Suprapubic skin (tissue), 4 donors: ENCODE data around the gene LEMD3. TPM values are rescaled to one million over a fixed set of nuclear protein-coding genes. Genes with fewer than 3 reads are reported as not detected.

Source experiments
- DNase-seq, 2 donors: peaks; one replicate each; pipeline ENCODE4 v3.0.0-alpha.2; 2019; ENCODE audit warnings: low spot score in 2 of 2
- H3K27ac ChIP-seq: fragments of 200-600 bp; sonication (generic); one replicate; pipeline ENCODE4 v1.5.1; 2019
- H3K27me3 ChIP-seq: fragments of 200-600 bp; sonication (generic); one replicate; pipeline ENCODE4 v1.5.1; 2019
- H3K36me3 ChIP-seq: fragments of 200-600 bp; sonication (generic); one replicate; pipeline ENCODE4 v1.5.1; 2019
- H3K4me1 ChIP-seq: fragments of 200-600 bp; sonication (generic); one replicate; pipeline ENCODE4 v1.5.1; 2019
- H3K4me3 ChIP-seq: fragments of 200-600 bp; sonication (generic); one replicate; pipeline ENCODE4 v1.5.1; 2019; ENCODE audit warnings: mild to moderate bottlenecking
- H3K9me3 ChIP-seq: fragments of 200-600 bp; sonication (generic); one replicate; pipeline ENCODE4 v1.5.1; 2019
- EP300 ChIP-seq: sonication (generic); formaldehyde crosslinking; IDR thresholded peaks from one replicate; pipeline ENCODE4 v1.6.1; 2017; ENCODE audit warnings: antibody characterized with exemption
- POLR2A ChIP-seq, 2 donors: fragments of 450-650 bp; IDR thresholded peaks; one replicate each; pipeline ENCODE4 v1.6.1; 2017; ENCODE audit warnings: antibody characterized with exemption in 2 of 2, mild to moderate bottlenecking in 2 of 2, moderate library complexity in 2 of 2
- POLR2AphosphoS5 ChIP-seq, 3 donors: sonication (generic); formaldehyde crosslinking; IDR thresholded peaks; one replicate each; pipeline ENCODE4 v1.6.1; 2017; ENCODE audit warnings: antibody characterized with exemption in 3 of 3
- WGBS: methylation state at CpG from one replicate; pipeline ENCODE4 v1.1.5; 2018; 5-methylcytosine and 5-hydroxymethylcytosine counted together
- total RNA-seq, 4 donors: library from RNA; depleted of rRNA; stranded (reverse); fragments of >200 nt; gene quantifications; one replicate each; pipeline ENCODE4 v1.1.0, GENCODE V29; 2016
- TF ChIP-seq, protein P1 (sequence below), 2 donors: fragments of 200-600 bp in 1 of 2; fragments of 450-650 bp in 1 of 2; sonication (generic) in 1 of 2; IDR thresholded peaks; one replicate each; pipeline ENCODE4 v1.5.1; 2016 to 2019; ENCODE audit warnings: antibody characterized with exemption in 2 of 2, mild to moderate bottlenecking in 1 of 2, moderate library complexity in 1 of 2

The LEMD3 gene
- total RNA-seq, 4 donors from 2014 or later: 24.8 to 44.6 (median 37.4) TPM

DNA sequence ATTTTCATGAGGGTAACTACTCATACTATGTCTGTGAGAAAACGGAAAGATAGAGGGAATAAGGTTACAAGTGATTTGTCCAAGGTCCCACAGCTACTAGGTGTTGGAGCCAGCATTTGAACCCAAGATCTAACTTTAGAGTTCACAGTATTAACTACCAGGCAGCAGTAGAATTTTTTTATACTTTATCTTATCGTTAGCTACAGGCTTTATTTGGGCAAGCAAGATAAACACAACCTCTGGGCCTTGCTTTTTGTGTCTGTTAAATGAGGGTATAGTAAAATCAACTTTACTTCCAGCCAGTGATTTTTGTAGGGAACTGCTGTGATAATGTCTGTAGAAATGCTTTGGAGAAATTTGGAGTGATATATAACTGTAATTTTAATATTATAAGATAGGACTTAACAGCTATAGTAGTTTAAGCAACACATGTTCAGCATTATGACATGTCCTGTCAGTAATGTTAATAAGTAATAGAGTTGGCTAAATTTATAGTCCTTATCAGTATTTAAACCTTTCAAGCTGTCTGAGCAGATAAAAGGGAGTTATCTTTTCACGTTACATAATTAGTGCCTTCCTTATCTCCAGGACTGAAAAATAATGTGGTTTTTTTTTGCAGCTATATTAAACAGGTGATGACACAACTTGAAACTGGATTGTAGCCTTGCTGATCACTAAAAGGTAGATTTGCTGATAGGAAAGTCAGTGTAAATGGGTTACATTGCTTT lies 12.8 kb downstream of the LEMD3 start:
- Histone ChIP-seq H3K4me3 (no peak overlapping the region), H3K36me3 (no peaks in the 10 kb centered on the region), H3K4me1 (no peaks in the 10 kb centered on the region), H3K9me3 (no peaks in the 10 kb centered on the region), H3K27me3 (no peaks in the 10 kb centered on the region), H3K27ac (no peak overlapping the region)
- DNase-seq: no peak
- TF ChIP-seq POLR2A (IDR thresholded peaks at IDR 0.05) (no peak), POLR2AphosphoS5 (IDR thresholded peaks at IDR 0.05) (no peak), EP300 (no peak)
- TF ChIP-seq, protein P1, sequence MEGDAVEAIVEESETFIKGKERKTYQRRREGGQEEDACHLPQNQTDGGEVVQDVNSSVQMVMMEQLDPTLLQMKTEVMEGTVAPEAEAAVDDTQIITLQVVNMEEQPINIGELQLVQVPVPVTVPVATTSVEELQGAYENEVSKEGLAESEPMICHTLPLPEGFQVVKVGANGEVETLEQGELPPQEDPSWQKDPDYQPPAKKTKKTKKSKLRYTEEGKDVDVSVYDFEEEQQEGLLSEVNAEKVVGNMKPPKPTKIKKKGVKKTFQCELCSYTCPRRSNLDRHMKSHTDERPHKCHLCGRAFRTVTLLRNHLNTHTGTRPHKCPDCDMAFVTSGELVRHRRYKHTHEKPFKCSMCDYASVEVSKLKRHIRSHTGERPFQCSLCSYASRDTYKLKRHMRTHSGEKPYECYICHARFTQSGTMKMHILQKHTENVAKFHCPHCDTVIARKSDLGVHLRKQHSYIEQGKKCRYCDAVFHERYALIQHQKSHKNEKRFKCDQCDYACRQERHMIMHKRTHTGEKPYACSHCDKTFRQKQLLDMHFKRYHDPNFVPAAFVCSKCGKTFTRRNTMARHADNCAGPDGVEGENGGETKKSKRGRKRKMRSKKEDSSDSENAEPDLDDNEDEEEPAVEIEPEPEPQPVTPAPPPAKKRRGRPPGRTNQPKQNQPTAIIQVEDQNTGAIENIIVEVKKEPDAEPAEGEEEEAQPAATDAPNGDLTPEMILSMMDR (IDR thresholded peaks at IDR 0.05): no peak
- 71% methylated on average over 3 of the region's 3 CpGs for WGBS

DNA sequence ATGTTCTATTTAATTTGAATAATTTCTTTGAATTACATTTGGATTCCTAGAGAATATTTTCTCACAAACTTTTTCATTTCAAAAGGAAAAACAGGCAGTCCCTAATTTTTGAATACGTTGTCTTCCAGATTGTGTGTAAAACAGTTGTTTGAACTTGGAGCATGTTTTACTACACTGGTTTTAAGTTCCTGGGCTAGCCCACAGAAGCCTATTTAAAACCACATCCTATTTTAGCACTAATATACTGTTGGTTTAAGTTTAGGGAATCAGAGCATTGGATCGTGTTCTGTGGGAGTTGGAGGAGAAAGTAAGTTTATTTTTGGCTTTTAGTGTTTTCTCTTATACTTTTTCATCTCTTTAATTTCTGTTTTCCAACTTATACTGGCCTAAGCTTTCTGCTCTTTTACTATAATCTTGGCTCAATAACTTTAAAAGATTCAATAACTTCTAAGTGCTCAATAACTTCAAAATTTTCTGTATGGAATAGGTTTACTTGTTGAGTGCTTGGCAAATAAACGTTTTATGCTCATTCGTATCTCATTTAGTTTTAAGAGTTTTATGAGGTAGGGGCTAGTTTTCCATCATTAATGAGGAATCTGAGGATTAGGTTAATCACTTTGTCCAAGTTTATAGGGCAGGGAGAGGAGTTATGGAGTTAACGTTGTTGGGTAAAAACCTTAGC lies 14.9 kb downstream of the LEMD3 start:
- TF ChIP-seq EP300: no peak
- TF ChIP-seq, protein P1 (IDR thresholded peaks at IDR 0.05): no peak
- TF ChIP-seq POLR2AphosphoS5 (IDR thresholded peaks at IDR 0.05): no peak
- no peak for TF ChIP-seq POLR2A (IDR thresholded peaks at IDR 0.05)
- WGBS: 86% methylated on average over 5 of the region's 5 CpGs
- DNase-seq: no peak
- H3K27me3 ChIP-seq: no peaks in the 10 kb centered on the region
- H3K4me1 ChIP-seq: no peaks in the 10 kb centered on the region
- no peak overlapping the region for H3K4me3 ChIP-seq
- H3K36me3 ChIP-seq: no peaks in the 10 kb centered on the region
- no peaks in the 10 kb centered on the region for H3K9me3 ChIP-seq
- no peak overlapping the region for H3K27ac ChIP-seq

DNA sequence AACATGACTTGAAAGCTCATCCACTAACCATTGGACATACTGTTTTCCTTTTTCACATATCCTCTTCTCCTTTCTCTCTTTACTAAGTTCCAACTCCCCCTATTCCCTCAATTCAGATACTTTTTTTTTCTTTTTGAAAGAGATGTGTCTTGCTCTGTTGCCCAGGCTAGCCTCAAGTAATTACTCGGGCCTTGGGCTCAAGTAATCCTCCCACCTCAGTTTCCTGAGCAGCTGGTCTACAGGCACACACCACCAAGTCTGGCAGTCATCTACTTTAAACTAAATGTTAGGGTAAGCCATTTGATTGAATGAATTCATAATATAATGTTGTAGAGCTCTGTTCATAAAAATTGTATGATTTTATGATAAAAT lies 15.5 kb downstream of the LEMD3 start:
- no peaks in the 10 kb centered on the region for H3K27me3 ChIP-seq
- no peak for TF ChIP-seq POLR2A (IDR thresholded peaks at IDR 0.05)
- TF ChIP-seq EP300: no peak
- TF ChIP-seq, protein P1 (IDR thresholded peaks at IDR 0.05): no peak
- no peak for TF ChIP-seq POLR2AphosphoS5 (IDR thresholded peaks at IDR 0.05)
- no peaks in the 10 kb centered on the region for H3K36me3 ChIP-seq
- H3K4me3 ChIP-seq: no peak overlapping the region
- no peaks in the 10 kb centered on the region for H3K9me3 ChIP-seq
- no peaks in the 10 kb centered on the region for H3K4me1 ChIP-seq
- WGBS: 75% methylated on average over 1 of the region's 1 CpG
- DNase-seq: no peak
- no peak overlapping the region for H3K27ac ChIP-seq

DNA sequence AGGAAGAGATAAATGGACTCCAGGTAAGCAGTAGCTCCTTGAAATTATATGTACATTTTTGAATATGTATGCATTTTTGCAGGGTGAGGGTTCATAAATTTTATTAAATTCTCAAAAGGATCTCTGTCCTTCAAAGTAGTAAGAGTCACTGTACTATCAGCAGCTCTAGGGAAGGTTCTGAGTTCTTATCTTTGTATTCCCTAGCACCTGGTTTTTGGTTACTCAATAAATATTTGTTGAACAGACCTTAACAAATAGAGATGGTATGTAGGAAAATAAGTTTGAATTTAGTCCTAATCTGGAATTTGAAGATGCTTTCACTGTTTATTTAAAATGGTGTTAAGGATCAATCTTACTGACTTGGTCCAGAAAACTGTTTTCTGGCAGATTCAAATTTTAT lies 18.3 kb downstream of the LEMD3 start:
- H3K4me3 ChIP-seq: no peak overlapping the region
- TF ChIP-seq, protein P1 (IDR thresholded peaks at IDR 0.05): no peak
- no peak for TF ChIP-seq EP300
- no peak for TF ChIP-seq POLR2A (IDR thresholded peaks at IDR 0.05)
- no peak for TF ChIP-seq POLR2AphosphoS5 (IDR thresholded peaks at IDR 0.05)
- no peaks in the 10 kb centered on the region for H3K4me1 ChIP-seq
- H3K27me3 ChIP-seq: no peaks in the 10 kb centered on the region
- H3K27ac ChIP-seq: no peak overlapping the region
- H3K9me3 ChIP-seq: no peaks in the 10 kb centered on the region
- H3K36me3 ChIP-seq: no peaks in the 10 kb centered on the region
- no peak for DNase-seq

DNA sequence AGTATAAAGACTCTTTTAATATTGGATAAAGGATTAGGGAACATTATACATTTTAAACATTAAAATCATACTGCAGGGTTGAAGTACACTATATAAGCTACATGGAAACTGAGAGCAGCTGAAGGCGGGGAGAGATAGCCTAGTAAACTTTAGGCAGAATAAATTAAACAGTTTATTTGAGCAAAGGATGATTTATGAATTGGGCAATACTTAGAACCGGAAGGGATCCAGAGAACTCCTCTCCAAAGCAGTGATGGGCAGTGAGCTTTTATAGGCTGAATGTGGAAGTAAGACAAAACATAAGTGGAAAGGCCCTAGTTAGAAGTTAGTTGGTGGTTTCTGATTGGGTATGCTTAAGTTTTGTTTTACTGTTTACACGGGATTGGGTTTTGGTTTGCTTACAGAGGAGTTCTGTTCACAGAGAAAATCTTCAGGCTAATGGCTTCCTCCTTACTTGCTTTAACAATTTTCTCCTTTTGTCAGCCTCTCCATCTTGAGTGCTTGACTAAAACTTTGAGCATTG lies 18.9 kb downstream of the LEMD3 start:
- Histone ChIP-seq H3K9me3 (no peaks in the 10 kb centered on the region), H3K4me1 (no peaks in the 10 kb centered on the region), H3K27me3 (no peaks in the 10 kb centered on the region), H3K4me3 (no peak overlapping the region), H3K27ac (no peak overlapping the region), H3K36me3 (no peaks in the 10 kb centered on the region)
- 83% methylated on average over 3 of the region's 3 CpGs for WGBS
- TF ChIP-seq POLR2AphosphoS5 (IDR thresholded peaks at IDR 0.05) (no peak), EP300 (no peak), POLR2A (IDR thresholded peaks at IDR 0.05) (no peak)
- TF ChIP-seq, protein P1 (IDR thresholded peaks at IDR 0.05): no peak
- no peak for DNase-seq
